NCI-H128 (cell line): Measurements from ENCODE around the gene IGFALS.
A peak's percentile ranks its signal among the peaks of the same experiment; 100 is the strongest.

Source experiments
- DNase-seq: peaks from one replicate; lab custom pipeline; 2025; ENCODE audit not compliant: unreplicated experiment; lab: John Stamatoyannopoulos, UW

Gene IGFALS

GRCh38 chr16:1790261-1790610, 3.3 kb downstream of the IGFALS start:
- DNase-seq: no peak

- DNase-seq: no peak
Measured at GRCh38 chr16:1789643-1790045, 3.9 kb downstream of the IGFALS start.

GRCh38 chr16:1788708-1789100, 4.8 kb downstream of the IGFALS start:
- no peak for DNase-seq

- DNase-seq: no peak
Measured at GRCh38 chr16:1788095-1788707, 5.3 kb downstream of the IGFALS start.

GRCh38 chr16:1787322-1788094, 6.0 kb downstream of the IGFALS start:
- DNase-seq: no peak

GRCh38 chr16:1787056-1787321, 6.5 kb downstream of the IGFALS start:
- DNase-seq: no peak

- no peak for DNase-seq
Measured at GRCh38 chr16:1786242-1787055, 7.1 kb downstream of the IGFALS start.

GRCh38 chr16:1785846-1786170, 7.7 kb downstream of the IGFALS start:
- DNase-seq: no peak

GRCh38 chr16:1784977-1785845, 8.3 kb downstream of the IGFALS start:
- no peak for DNase-seq

GRCh38 chr16:1782408-1783264, 10.9 kb downstream of the IGFALS start, which contains the start of the genes NUBP2 and SPSB3:
Gene NUBP2 (plus strand): TSS chr16:1782960. CDS start chr16:1783021, 61 bp downstream.
Gene SPSB3 (minus strand): TSS chr16:1782571. CDS start chr16:1781483, 1,088 bp downstream.
- DNase-seq: peak; percentile 96

GRCh38 chr16:1781758-1782407, 11.6 kb downstream of the IGFALS start:
- DNase-seq: no peak

- DNase-seq: no peak
Measured at GRCh38 chr16:1781254-1781653, 12.3 kb downstream of the IGFALS start.

GRCh38 chr16:1780677-1781072, 12.8 kb downstream of the IGFALS start:
- DNase-seq: no peak

GRCh38 chr16:1779741-1780676, 13.5 kb downstream of the IGFALS start:
- DNase-seq: no peak

- DNase-seq: no peak
Measured at GRCh38 chr16:1779234-1779701, 14.2 kb downstream of the IGFALS start.

GRCh38 chr16:1778200-1779179, 15.0 kb downstream of the IGFALS start:
- no peak for DNase-seq
